Esophagus (tissue), 2 donors: ENCODE data around the gene DNAJB12. TPM values are rescaled to one million over a fixed set of nuclear protein-coding genes. Genes with fewer than 3 reads are reported as not detected.
"Not testable (repeated sequence)": the region's sequence is repeated elsewhere in the genome, so short reads cannot be mapped to it uniquely, and the experiment has no call there.

Experiments
- H3K27ac ChIP-seq, 2 donors: one replicate each; pipeline ENCODE4 v1.5.1; 2013; ENCODE audit warnings: low read depth in 2 of 2, mild to moderate bottlenecking in 2 of 2, inconsistent platforms in 1 of 2, low read length in 1 of 2, moderate library complexity in 1 of 2
- H3K27me3 ChIP-seq, 2 donors: one replicate each; pipeline ENCODE4 v1.6.1; 2013; ENCODE audit warnings: low read length in 2 of 2, control low read depth in 1 of 2, mild to moderate bottlenecking in 1 of 2; ENCODE audit not compliant: insufficient read depth in 2 of 2, control insufficient read depth in 1 of 2
- H3K36me3 ChIP-seq, 2 donors: one replicate each; pipeline ENCODE4 v1.6.1; 2013; ENCODE audit warnings: low read length in 1 of 2; ENCODE audit not compliant: control insufficient read depth in 2 of 2, insufficient read depth in 2 of 2
- H3K4me1 ChIP-seq, 2 donors: one replicate each; pipeline ENCODE4 v1.6.1; 2013; ENCODE audit warnings: low read length in 1 of 2; ENCODE audit not compliant: control insufficient read depth in 2 of 2, insufficient read depth in 2 of 2
- H3K4me3 ChIP-seq, 2 donors: one replicate each; pipeline ENCODE4 v1.5.1; 2013; ENCODE audit warnings: low read length in 2 of 2, mild to moderate bottlenecking in 2 of 2, low read depth in 1 of 2, moderate library complexity in 1 of 2
- H3K9me3 ChIP-seq, 2 donors: one replicate each; pipeline ENCODE4 v1.6.1; 2013; ENCODE audit warnings: mild to moderate bottlenecking in 2 of 2, low read depth in 1 of 2, low read length in 1 of 2, moderate library complexity in 1 of 2; ENCODE audit not compliant: control insufficient read depth in 2 of 2, insufficient read depth in 1 of 2
- WGBS, 2 donors: extraction: QIAGEN DNeasy Blood & Tissue Kit; methylation state at CpG; one replicate each; pipeline ENCODE4 v1.1.7; 2013; 5-methylcytosine and 5-hydroxymethylcytosine counted together
- polyA plus RNA-seq, 2 donors: library from polyadenylated mRNA; stranded (reverse); fragments of 200-250 nt; gene quantifications; one replicate each; pipeline ENCODE4 v1.2.3, GENCODE V29; 2013
- donor health status: healthy with polysubstance abuse.
- donor health status: Bipolar disorder and iron deficiency.

Gene DNAJB12
- 10 to 100 TPM; 18.4 to 20.7 TPM for polyA plus RNA-seq

DNA sequence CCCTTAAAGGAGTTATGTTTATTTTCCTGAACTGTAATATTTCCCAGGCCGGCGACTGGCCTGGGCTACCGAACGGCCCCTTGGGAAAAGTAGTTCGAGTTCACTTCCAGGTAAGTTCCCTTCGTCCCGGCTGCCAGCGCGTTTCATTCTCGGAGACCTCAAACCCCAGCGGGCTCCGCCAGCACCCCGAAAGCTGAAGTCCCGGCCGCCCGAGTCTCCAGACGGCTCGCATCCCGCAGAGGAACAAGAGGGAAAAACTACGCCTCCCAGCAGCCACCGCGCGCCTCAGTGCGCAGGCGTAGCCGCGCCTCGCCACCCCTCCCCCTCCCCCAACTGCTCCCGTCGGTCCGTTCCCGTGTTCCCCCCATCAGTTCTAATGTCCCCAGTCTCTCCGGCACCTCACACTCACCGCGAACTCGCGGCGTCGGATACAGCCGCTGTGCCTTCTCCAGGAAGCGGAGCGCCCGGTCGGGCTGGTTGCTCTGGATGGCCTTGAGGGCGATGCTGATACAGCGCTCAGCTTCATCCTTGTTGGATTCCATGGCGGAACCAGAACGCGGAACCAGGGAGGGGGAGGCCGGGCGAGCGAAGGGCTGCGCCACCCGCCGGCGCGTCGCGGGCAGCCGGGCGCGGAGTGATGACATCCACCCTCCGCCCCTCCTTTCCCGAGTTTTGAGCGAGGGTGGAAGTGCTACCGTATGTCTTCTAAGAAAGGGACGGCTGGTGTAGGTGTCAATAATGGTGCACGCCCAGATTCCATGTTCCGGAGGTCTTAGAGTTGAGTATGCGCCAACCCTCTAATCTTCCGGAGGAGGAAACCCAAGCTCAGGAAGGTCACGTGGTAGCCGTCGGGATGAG is at the start of gene DNAJB12:
Gene DNAJB12, minus strand, starts transcription at position 564 of the 858 bp plus-strand sequence. Its CDS starts 22 bp downstream, at position 542.
- Histone ChIP-seq H3K36me3 (peaks cover 2 to 6% of the 10 kb centered on the region in 2 donors), H3K4me3 (peak within 1 kb of the TSS; percentile 84 to 95), H3K27me3 (no peaks in the 10 kb centered on the region), H3K27ac (peak within 1 kb of the TSS; percentile 96 to 100), H3K4me1 (peaks cover 5 to 9% of the 10 kb centered on the region in 2 donors), H3K9me3 (no peaks in the 10 kb centered on the region)
- WGBS, 2 donors = 0% methylated on average over 74 of the region's 74 CpGs

GRCh38 chr10:72395581-72395980 is 40.9 kb upstream of the DNAJB12 start:
- not testable (repeated sequence) for H3K4me1 ChIP-seq, H3K27me3 ChIP-seq, H3K36me3 ChIP-seq, H3K27ac ChIP-seq, H3K9me3 ChIP-seq, H3K4me3 ChIP-seq
- WGBS, 2 donors = 90 to 95% methylated on average over 3 of the region's 3 CpGs

GRCh38 chr10:72392571-72392970 is 37.9 kb upstream of the DNAJB12 start:
- no peaks in the 10 kb centered on the region for H3K36me3 ChIP-seq
- H3K27ac ChIP-seq = no peak overlapping the region
- 95 to 100% methylated on average over 1 of the region's 1 CpG for WGBS, 2 donors
- H3K9me3 ChIP-seq = no peaks in the 10 kb centered on the region
- no peaks in the 10 kb centered on the region for H3K27me3 ChIP-seq
- no peak overlapping the region for H3K4me3 ChIP-seq
- peaks cover 0 to 3% of the 10 kb centered on the region in 2 donors for H3K4me1 ChIP-seq

DNA sequence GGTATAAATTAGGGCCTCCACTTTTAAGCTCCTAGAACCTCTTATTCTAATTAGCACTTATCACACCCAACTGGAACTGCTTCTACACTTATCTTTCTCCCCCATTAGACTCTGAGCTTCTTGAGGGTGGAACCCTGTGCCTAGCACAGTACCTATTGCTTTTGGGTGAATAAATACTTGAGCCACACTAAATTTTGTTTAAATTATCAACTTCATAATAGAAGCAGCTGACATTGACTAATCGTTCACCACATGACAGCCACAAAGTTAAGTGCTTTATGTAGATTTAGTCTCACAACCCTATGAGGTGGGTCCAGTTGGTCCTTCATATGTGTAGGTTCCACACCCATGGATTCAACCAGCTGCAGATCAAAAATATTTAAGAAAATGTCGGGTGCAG is 36.0 kb upstream of the DNAJB12 start:
- Histone ChIP-seq H3K4me1 (peaks cover 0 to 3% of the 10 kb centered on the region in 2 donors), H3K4me3 (no peak overlapping the region), H3K27ac (no peak overlapping the region), H3K9me3 (no peaks in the 10 kb centered on the region), H3K27me3 (no peaks in the 10 kb centered on the region), H3K36me3 (no peaks in the 10 kb centered on the region)
- WGBS, 2 donors = 88 to 98% methylated on average over 2 of the region's 2 CpGs

GRCh38 chr10:72389716-72390115 is 35.0 kb upstream of the DNAJB12 start:
- Histone ChIP-seq H3K36me3 (no peaks in the 10 kb centered on the region), H3K27ac (no peak overlapping the region), H3K4me3 (no peak overlapping the region), H3K9me3 (no peaks in the 10 kb centered on the region), H3K27me3 (no peaks in the 10 kb centered on the region), H3K4me1 (no peaks in the 10 kb centered on the region)
- WGBS, 2 donors = 89 to 96% methylated on average over 5 of the region's 5 CpGs

- Histone ChIP-seq H3K4me3 (no peak overlapping the region), H3K9me3 (no peaks in the 10 kb centered on the region), H3K4me1 (no peaks in the 10 kb centered on the region), H3K27ac (no peak overlapping the region), H3K36me3 (no peaks in the 10 kb centered on the region), H3K27me3 (no peaks in the 10 kb centered on the region)
- WGBS, 2 donors = 89 to 100% methylated on average over 1 of the region's 1 CpG
Measured at GRCh38 chr10:72389014-72389413, 34.3 kb upstream of the DNAJB12 start.

DNA sequence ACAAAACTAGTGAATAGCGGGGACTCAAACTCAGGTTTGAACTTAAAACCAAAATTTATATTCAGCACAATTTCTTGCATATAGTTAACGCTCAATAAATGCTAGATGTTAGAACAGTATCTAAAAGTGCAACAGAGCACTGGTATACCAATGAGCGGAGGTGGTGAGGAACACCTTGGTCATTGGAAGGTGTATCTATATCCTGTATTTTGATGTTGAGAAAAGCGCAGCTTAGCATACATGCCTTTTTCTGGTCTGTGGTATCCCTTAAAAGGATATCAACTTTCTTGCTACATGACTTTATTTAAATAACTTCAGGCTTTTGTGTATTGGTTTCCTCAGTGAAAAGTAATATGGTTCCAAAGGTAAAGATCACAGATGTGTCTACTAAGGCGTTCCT is 33.3 kb upstream of the DNAJB12 start:
- H3K27me3 ChIP-seq = no peaks in the 10 kb centered on the region
- H3K36me3 ChIP-seq = no peaks in the 10 kb centered on the region
- WGBS, 2 donors = 97 to 98% methylated on average over 5 of the region's 5 CpGs
- H3K27ac ChIP-seq = no peak overlapping the region
- H3K4me3 ChIP-seq = no peak overlapping the region
- H3K4me1 ChIP-seq = no peaks in the 10 kb centered on the region
- H3K9me3 ChIP-seq = no peaks in the 10 kb centered on the region

DNA sequence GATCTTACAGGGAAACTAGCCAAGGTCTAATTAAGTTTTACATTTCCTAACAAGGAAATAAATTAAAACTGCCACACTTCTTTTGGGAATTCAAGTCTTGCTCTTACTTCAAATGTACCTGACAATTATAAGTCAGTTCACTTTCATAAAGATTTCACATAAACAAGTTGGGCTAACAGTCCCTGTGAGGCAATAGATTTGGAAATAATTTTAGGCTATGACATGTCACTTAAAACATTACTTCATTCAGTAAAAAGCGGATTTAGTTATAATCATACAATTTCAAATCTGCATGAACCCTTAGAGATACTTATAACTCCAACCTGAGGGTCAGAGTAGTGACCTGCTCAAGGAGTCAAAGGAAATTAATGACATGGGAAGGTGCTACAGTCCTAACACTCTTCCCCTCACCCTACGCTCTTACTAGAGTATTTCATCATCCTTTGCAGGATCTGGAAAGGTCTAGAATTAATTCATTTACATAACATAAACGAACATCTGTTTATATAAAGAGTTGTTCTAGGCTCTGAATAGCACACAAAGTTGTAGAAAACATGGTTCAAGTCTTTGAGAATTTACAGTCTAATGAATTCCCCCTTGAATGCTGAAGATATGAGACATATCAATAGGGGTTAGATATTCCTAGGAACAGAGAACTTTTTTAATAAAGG is 32.3 kb upstream of the DNAJB12 start:
- WGBS, 2 donors = 74% methylated on average over 3 of the region's 3 CpGs
- H3K27ac ChIP-seq = no peak overlapping the region

GRCh38 chr10:72385724-72386123 is 31.0 kb upstream of the DNAJB12 start:
- Histone ChIP-seq H3K36me3 (no peaks in the 10 kb centered on the region), H3K4me3 (no peak overlapping the region), H3K27me3 (no peaks in the 10 kb centered on the region), H3K4me1 (no peaks in the 10 kb centered on the region), H3K9me3 (no peaks in the 10 kb centered on the region), H3K27ac (no peak overlapping the region)
- WGBS, 2 donors = 89 to 93% methylated on average over 4 of the region's 4 CpGs

More for the DNA sequence above, 32.3 kb upstream of the DNAJB12 start:
- no peaks in the 10 kb centered on the region for H3K9me3 ChIP-seq
- H3K27me3 ChIP-seq = no peaks in the 10 kb centered on the region
- no peak overlapping the region for H3K4me3 ChIP-seq
- H3K36me3 ChIP-seq = no peaks in the 10 kb centered on the region
- no peaks in the 10 kb centered on the region for H3K4me1 ChIP-seq
